Breast epithelium (tissue), 4 donors: ENCODE data around the gene RTF2. TPM values are rescaled to one million over a fixed set of nuclear protein-coding genes. Genes with fewer than 3 reads are reported as not detected.

Experiments
- DNase-seq, 2 donors: peaks; one replicate each; pipeline ENCODE4 v3.0.0-alpha.2; 2019; ENCODE audit warnings: low spot score in 2 of 2
- H3K27ac ChIP-seq, 2 donors: fragments of 200-600 bp; sonication (generic) in 1 of 2; one replicate each; pipeline ENCODE4 v1.5.1; 2016 to 2019; ENCODE audit warnings: mild to moderate bottlenecking in 1 of 2
- H3K27me3 ChIP-seq, 2 donors: fragments of 200-600 bp; sonication (generic) in 1 of 2; one replicate each; pipeline versions ENCODE4 v1.5.1 to v1.6.0; 2017 to 2019; ENCODE audit warnings: control low read depth in 1 of 2, mild to moderate bottlenecking in 1 of 2
- H3K36me3 ChIP-seq: fragments of 200-600 bp; one replicate; pipeline ENCODE4 v1.5.1; 2019
- H3K4me1 ChIP-seq, 2 donors: fragments of 200-600 bp; sonication (generic); one replicate each; pipeline ENCODE4 v1.5.1; 2016 to 2019; ENCODE audit warnings: control low read depth in 1 of 2
- H3K4me3 ChIP-seq, 3 donors: fragments of 200-600 bp; sonication (generic); 1 replicate in 2 of 3; 2 replicates in 1 of 3; pipeline ENCODE4 v1.5.1; 2016 to 2019; ENCODE audit warnings: mild to moderate bottlenecking in 3 of 3, moderate library complexity in 2 of 3
- H3K9me3 ChIP-seq, 2 donors: fragments of 200-600 bp; sonication (generic) in 1 of 2; one replicate each; pipeline ENCODE4 v1.5.1; 2016 to 2019; ENCODE audit warnings: control low read depth in 1 of 2
- POLR2A ChIP-seq: fragments of 450-650 bp; IDR thresholded peaks from one replicate; pipeline ENCODE4 v1.6.1; 2016; ENCODE audit warnings: antibody characterized with exemption, mild to moderate bottlenecking, moderate library complexity
- POLR2AphosphoS5 ChIP-seq, 3 donors: sonication (generic); formaldehyde crosslinking; IDR thresholded peaks; one replicate each; pipeline ENCODE4 v1.6.1; 2017; ENCODE audit warnings: antibody characterized with exemption in 3 of 3
- intact Hi-C: fragments of 100-400 bp; cut with DNase I; formaldehyde crosslinking; loops from one replicate; pipeline ENCODE4 v1.15.1; 2023; ENCODE audit warnings: low total_unique reads
- total RNA-seq, 3 donors: library from RNA; depleted of rRNA; stranded (reverse); fragments of >200 nt; gene quantifications; one replicate each; pipeline ENCODE4 v1.1.0, GENCODE V29; 2016
- TF ChIP-seq, protein P1 (sequence below), 3 donors: fragments of 450-650 bp; IDR thresholded peaks; one replicate each; pipeline ENCODE4 v1.5.1; 2016 to 2017; ENCODE audit warnings: antibody characterized with exemption in 3 of 3, mild to moderate bottlenecking in 3 of 3, moderate library complexity in 3 of 3

RTF2 gene
- total RNA-seq, 3 donors from 2014 or later: 58.0 to 80.0 (median 66.3) TPM

DNA sequence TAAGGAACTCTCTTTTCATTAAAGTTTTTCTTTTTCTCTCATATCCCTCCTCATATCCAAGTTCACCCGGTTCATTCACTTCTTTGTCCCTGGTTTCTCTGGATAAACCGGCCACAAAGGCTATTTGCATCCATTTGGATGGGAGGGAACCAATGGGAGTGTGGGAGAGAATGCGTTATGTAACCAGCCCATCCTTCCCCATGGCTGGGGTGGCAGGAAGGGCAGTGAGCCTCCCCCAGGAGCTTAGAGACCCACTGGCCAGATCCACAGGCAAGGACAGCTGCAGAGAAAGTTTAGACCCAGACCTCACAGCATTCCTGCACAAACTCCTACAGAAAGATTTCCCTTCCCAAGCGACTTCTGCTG is 45.6 kb upstream of the RTF2 start:
- Histone ChIP-seq H3K27me3 (no peaks in the 10 kb centered on the region), H3K27ac (no peak overlapping the region), H3K4me1 (no peaks in the 10 kb centered on the region), H3K4me3 (no peak overlapping the region), H3K36me3 (no peaks in the 10 kb centered on the region), H3K9me3 (no peaks in the 10 kb centered on the region)
- intact Hi-C loops: loop anchor here (2.0 to 5.0 kb wide), 2 partner anchors 46 to 1014 kb away; no protein-coding TSS in a partner anchor
- no peak for DNase-seq
- TF ChIP-seq POLR2A: no peak
- TF ChIP-seq POLR2AphosphoS5 (IDR thresholded peaks at IDR 0.05): no peak
- TF ChIP-seq, protein P1, sequence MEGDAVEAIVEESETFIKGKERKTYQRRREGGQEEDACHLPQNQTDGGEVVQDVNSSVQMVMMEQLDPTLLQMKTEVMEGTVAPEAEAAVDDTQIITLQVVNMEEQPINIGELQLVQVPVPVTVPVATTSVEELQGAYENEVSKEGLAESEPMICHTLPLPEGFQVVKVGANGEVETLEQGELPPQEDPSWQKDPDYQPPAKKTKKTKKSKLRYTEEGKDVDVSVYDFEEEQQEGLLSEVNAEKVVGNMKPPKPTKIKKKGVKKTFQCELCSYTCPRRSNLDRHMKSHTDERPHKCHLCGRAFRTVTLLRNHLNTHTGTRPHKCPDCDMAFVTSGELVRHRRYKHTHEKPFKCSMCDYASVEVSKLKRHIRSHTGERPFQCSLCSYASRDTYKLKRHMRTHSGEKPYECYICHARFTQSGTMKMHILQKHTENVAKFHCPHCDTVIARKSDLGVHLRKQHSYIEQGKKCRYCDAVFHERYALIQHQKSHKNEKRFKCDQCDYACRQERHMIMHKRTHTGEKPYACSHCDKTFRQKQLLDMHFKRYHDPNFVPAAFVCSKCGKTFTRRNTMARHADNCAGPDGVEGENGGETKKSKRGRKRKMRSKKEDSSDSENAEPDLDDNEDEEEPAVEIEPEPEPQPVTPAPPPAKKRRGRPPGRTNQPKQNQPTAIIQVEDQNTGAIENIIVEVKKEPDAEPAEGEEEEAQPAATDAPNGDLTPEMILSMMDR (IDR thresholded peaks at IDR 0.05): no peak

DNA sequence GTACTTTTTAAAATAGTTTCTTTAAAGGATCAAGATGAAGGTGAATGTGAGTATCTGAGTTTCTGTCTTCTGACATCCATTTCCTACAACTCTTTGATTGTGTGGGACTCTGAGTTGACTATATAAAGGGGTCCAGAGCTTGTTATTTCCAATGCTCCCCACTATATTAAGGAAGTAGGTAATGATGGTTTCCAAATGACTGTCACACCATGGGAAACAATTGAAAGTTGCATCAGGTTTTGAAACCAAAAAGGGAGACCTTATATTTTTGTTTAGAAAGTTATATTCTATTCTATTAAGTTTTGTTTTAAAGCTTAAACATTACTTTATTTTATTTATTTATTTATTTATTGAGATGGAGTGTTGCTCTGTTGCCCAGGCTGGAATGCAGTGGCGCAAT is 45.2 kb upstream of the RTF2 start:
- no peak for DNase-seq
- Histone ChIP-seq H3K27me3 (no peaks in the 10 kb centered on the region), H3K4me3 (no peak overlapping the region), H3K4me1 (no peaks in the 10 kb centered on the region), H3K9me3 (no peaks in the 10 kb centered on the region), H3K27ac (no peak overlapping the region), H3K36me3 (no peaks in the 10 kb centered on the region)
- TF ChIP-seq, protein P1 (IDR thresholded peaks at IDR 0.05): no peak
- TF ChIP-seq POLR2AphosphoS5 (IDR thresholded peaks at IDR 0.05) (no peak), POLR2A (no peak)
- intact Hi-C loops: loop anchor here (2.0 to 5.0 kb wide), 2 partner anchors 46 to 1014 kb away; no protein-coding TSS in a partner anchor

DNA sequence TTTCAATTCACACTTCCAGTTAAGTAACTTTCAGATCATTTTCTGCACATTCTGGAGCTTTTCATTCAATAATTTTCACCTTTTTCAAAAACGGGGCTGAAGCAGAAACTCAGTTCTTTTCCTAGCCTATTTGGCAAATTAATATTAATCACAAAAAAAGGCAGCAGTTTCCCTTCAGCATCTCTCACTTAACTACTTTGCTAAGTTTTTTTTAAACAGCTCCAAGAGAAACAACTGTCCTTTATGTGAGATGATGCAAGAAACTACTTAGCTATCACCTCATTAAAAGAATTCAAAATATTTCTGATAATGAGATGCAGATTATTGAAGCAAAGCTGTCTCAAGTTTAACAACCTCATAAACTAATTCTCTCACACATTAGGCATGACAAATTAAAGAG is 44.5 kb upstream of the RTF2 start:
- Histone ChIP-seq H3K4me1 (no peaks in the 10 kb centered on the region), H3K4me3 (no peak overlapping the region), H3K9me3 (no peaks in the 10 kb centered on the region), H3K27me3 (no peaks in the 10 kb centered on the region), H3K27ac (no peak overlapping the region), H3K36me3 (no peaks in the 10 kb centered on the region)
- no peak for DNase-seq
- no peak for TF ChIP-seq POLR2AphosphoS5 (IDR thresholded peaks at IDR 0.05)
- TF ChIP-seq, protein P1 (IDR thresholded peaks at IDR 0.05): no peak
- no peak for TF ChIP-seq POLR2A
- intact Hi-C loops: loop anchor here (2.0 to 5.0 kb wide), 2 partner anchors 47 to 1013 kb away; no protein-coding TSS in a partner anchor

DNA sequence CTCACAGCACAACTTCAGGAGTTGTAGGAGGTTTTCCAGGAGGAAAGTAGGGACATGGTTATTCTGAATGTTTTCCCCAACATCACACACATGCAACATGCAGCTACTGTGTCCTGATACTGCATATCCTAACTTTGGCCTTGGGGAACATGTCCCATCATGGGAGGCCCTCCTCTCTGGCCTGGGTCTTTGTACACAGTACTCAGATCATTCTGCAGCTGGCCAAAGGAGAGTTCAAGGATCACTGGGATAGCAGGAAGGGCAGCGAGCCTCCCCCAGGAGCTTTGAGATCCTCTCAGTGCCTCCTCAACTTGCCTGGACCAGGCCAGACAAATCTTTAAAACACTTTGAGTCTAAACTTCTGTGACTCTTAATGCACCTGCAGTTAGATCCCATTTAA is 43.5 kb upstream of the RTF2 start:
- no peaks in the 10 kb centered on the region for H3K4me1 ChIP-seq
- no peaks in the 10 kb centered on the region for H3K36me3 ChIP-seq
- H3K27me3 ChIP-seq: no peaks in the 10 kb centered on the region
- no peak for DNase-seq
- no peak overlapping the region for H3K27ac ChIP-seq
- no peaks in the 10 kb centered on the region for H3K9me3 ChIP-seq
- TF ChIP-seq POLR2A: no peak
- no peak for TF ChIP-seq POLR2AphosphoS5 (IDR thresholded peaks at IDR 0.05)
- TF ChIP-seq, protein P1 (IDR thresholded peaks at IDR 0.05): no peak
- no peak overlapping the region for H3K4me3 ChIP-seq
- intact Hi-C loops: loop anchor here (5.0 kb wide), 1 partner anchor 1012 kb away; no protein-coding TSS in a partner anchor

DNA sequence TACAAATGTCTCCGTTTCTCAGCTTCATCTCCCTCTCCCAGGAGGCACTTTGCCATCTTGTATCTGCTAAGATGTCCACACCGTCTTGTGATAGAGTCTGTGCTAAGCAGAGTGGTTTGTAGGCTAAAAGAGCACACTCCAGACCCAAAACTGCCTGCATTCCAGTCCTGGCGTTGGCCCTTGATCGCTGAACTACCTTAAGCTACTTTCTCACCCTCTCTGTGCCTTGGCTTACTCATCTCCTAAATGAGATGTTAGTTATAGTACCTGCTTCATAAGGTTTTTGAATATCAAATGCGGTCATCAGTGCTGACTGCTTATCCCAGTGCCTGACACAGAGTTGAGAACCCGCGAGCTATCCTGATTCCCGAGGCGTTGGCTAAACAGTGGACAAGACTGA is 42.4 kb upstream of the RTF2 start:
- TF ChIP-seq POLR2AphosphoS5 (IDR thresholded peaks at IDR 0.05) (no peak), POLR2A (no peak)
- TF ChIP-seq, protein P1 (IDR thresholded peaks at IDR 0.05): no peak
- Histone ChIP-seq H3K4me3 (no peak overlapping the region), H3K27ac (no peak overlapping the region), H3K27me3 (no peaks in the 10 kb centered on the region), H3K4me1 (no peaks in the 10 kb centered on the region), H3K36me3 (no peaks in the 10 kb centered on the region), H3K9me3 (no peaks in the 10 kb centered on the region)
- peak in 1 of 2 donors; percentile 6 for DNase-seq
- intact Hi-C loops: no loop called here
